HepG2 (cell line): ENCODE measurements around the gene ARRDC1. TPM values are rescaled to one million over a fixed set of nuclear protein-coding genes. Genes with fewer than 3 reads are reported as not detected.

Source experiments
- ARNT2 ChIP-seq: sonication (generic); formaldehyde crosslinking; IDR thresholded peaks from 2 replicates; pipeline ENCODE4 v1.8.0; 2022; ENCODE audit warnings: mild to moderate bottlenecking, low read depth, missing genetic modification reagents, moderate library complexity
- ATF7-NPFF ChIP-seq: sonication (generic); formaldehyde crosslinking; IDR thresholded peaks from 2 replicates; pipeline ENCODE4 v1.8.1; 2023; ENCODE audit warnings: mild to moderate bottlenecking, low read depth, missing genetic modification reagents, moderate library complexity
- FOXP1 ChIP-seq, 2 experiments: fragments of 450-650 bp in 1 of 2; IDR thresholded peaks; 2 replicates each; pipeline ENCODE4 v1.6.1; 2017 to 2018; ENCODE audit warnings: antibody characterized with exemption in 1 of 2
- HMGXB4 ChIP-seq, 2 experiments: sonication (generic) in 1 of 2; formaldehyde crosslinking in 1 of 2; IDR thresholded peaks; 2 replicates each; pipeline versions ENCODE4 v1.4.0 to v1.6.1; 2018 to 2020; ENCODE audit warnings: missing genetic modification reagents in 2 of 2, borderline replicate concordance in 1 of 2, low read depth in 1 of 2, mild to moderate bottlenecking in 1 of 2, missing biosample characterization in 1 of 2
- KDM4B ChIP-seq: sonication (generic); formaldehyde crosslinking; IDR thresholded peaks from 2 replicates; pipeline ENCODE4 v1.4.0; 2020; ENCODE audit warnings: missing genetic modification reagents
- PTBP1 ChIP-seq: fragments of 200-400 bp; formaldehyde crosslinking; IDR thresholded peaks from 2 replicates; pipeline ENCODE4 v1.6.1; 2018; ENCODE audit warnings: low read length, low read depth; ENCODE audit not compliant: poor library complexity, severe bottlenecking
- TCF12 ChIP-seq, 2 experiments: fragments of 450-650 bp in 1 of 2; sonication (generic) in 1 of 2; formaldehyde crosslinking in 1 of 2; IDR thresholded peaks; 2 replicates each; pipeline versions ENCODE4 v1.6.1 to v1.8.0; 2017 to 2022; ENCODE audit warnings: antibody characterized with exemption in 1 of 2, mild to moderate bottlenecking in 1 of 2, missing genetic modification reagents in 1 of 2, moderate library complexity in 1 of 2
- TMF1 ChIP-seq: sonication (generic); formaldehyde crosslinking; IDR thresholded peaks from 2 replicates; pipeline ENCODE4 v1.8.1; 2022; ENCODE audit warnings: low read depth, missing genetic modification reagents
- ZBTB33 ChIP-seq: sonication (generic); formaldehyde crosslinking; IDR thresholded peaks from 2 replicates; pipeline ENCODE4 v1.4.0; 2020; ENCODE audit warnings: missing genetic modification reagents
- ZFP36L2 ChIP-seq: sonication (generic); formaldehyde crosslinking; IDR thresholded peaks from 2 replicates; pipeline ENCODE4 v1.4.0; 2020; ENCODE audit warnings: missing genetic modification reagents
- ZMYM2 ChIP-seq: sonication (generic); formaldehyde crosslinking; IDR thresholded peaks from 2 replicates; pipeline ENCODE4 v1.8.0; 2022; ENCODE audit warnings: mild to moderate bottlenecking, missing genetic modification reagents
- ZNF281 ChIP-seq: sonication (generic); formaldehyde crosslinking; IDR thresholded peaks from 2 replicates; pipeline ENCODE4 v1.4.0; 2020; ENCODE audit warnings: missing genetic modification reagents, borderline replicate concordance
- ZNF383 ChIP-seq: sonication (generic); formaldehyde crosslinking; IDR thresholded peaks from 2 replicates; pipeline ENCODE4 v1.4.0; 2020; ENCODE audit warnings: missing genetic modification reagents, mild to moderate bottlenecking, borderline replicate concordance
- ZNF776 ChIP-seq: sonication (generic); formaldehyde crosslinking; IDR thresholded peaks from 2 replicates; pipeline ENCODE4 v1.4.0; 2020; ENCODE audit warnings: mild to moderate bottlenecking, missing genetic modification reagents
- polyA plus RNA-seq, 8 experiments: library from polyadenylated mRNA; depleted of rRNA in 3 of 8; stranded (reverse) in 7 of 8; unstranded in 1 of 8; fragments of >200 nt; fragmentation: Illumina TruSeq in 4 of 8; extraction: Trizol in 4 of 8; gene quantifications; 2 replicates each; pipeline versions ENCODE4 v1.2.1 to v1.2.3, GENCODE V29; 2011 to 2016; ENCODE audit warnings: low read depth in 4 of 8, missing spikeins in 1 of 8, mixed read lengths in 1 of 8; ENCODE audit not compliant: insufficient read depth in 1 of 8
- total RNA-seq, 5 experiments: library from RNA; depleted of rRNA; stranded (reverse); fragments of >200 nt; fragmentation: Illumina TruSeq; extraction: Trizol; gene quantifications; 2 replicates each; pipeline ENCODE4 v1.2.3, GENCODE V29; 2016; ENCODE audit warnings: low read depth in 1 of 5
- TF ChIP-seq, protein P1 (sequence below): sonication (generic); formaldehyde crosslinking; IDR thresholded peaks from 2 replicates; pipeline ENCODE4 v1.5.1; 2020; ENCODE audit warnings: mild to moderate bottlenecking, missing genetic modification reagents, borderline replicate concordance
- TF ChIP-seq, protein P2 (sequence below): conservative IDR thresholded peaks from 2 replicates; pipeline ENCODE4 v1.6.1; 2018; ENCODE audit warnings: missing genetic modification reagents

The ARRDC1 gene
- total and polyA plus RNA-seq, 2 of the 13 experiments (the other 11 are each of a cell fraction or from before 2014, with no cell fraction given): 21.7 to 44.4 TPM

GRCh38 chr9:137589441-137590122 is 15.9 kb upstream of the ARRDC1 start (continued):
- TF ChIP-seq FOXP1 (IDR thresholded peaks at IDR 0.05) (no peak), FOXP1 (CRISPR knock-in tag; IDR thresholded peaks at IDR 0.05) (no peak), ZFP36L2 (CRISPR knock-in tag) (no peak), KDM4B (CRISPR knock-in tag) (no peak), TCF12 (IDR thresholded peaks at IDR 0.05) (no peak), TCF12 (CRISPR knock-in tag; IDR thresholded peaks at IDR 0.05) (no peak), ZNF776 (CRISPR knock-in tag) (0 out of 2 replicates have a peak, but pooled peaks have one; percentile 42), ARNT2 (CRISPR knock-in tag) (0 out of 2 replicates have a peak, but pooled peaks have one; percentile 41), ZBTB33 (no peak), PTBP1 (no peak), ATF7-NPFF (0 out of 2 replicates have a peak, but pooled peaks have one; percentile 52), TMF1 (CRISPR knock-in tag) (no peak; the same call in 1 of the 2 replicates), ZNF383 (CRISPR knock-in tag) (no peak), ZMYM2 (CRISPR knock-in tag) (no peak), HMGXB4 (CRISPR knock-in tag; IDR thresholded peaks at IDR 0.05; ENCODE audit: borderline replicate concordance in 1 of 2, low read depth in 1 of 2) (0 out of 4 replicates have a peak, but pooled peaks of 1 of the 2 experiments have one; percentile 20), ZNF281 (CRISPR knock-in tag) (no peak)
- TF ChIP-seq, protein P1, sequence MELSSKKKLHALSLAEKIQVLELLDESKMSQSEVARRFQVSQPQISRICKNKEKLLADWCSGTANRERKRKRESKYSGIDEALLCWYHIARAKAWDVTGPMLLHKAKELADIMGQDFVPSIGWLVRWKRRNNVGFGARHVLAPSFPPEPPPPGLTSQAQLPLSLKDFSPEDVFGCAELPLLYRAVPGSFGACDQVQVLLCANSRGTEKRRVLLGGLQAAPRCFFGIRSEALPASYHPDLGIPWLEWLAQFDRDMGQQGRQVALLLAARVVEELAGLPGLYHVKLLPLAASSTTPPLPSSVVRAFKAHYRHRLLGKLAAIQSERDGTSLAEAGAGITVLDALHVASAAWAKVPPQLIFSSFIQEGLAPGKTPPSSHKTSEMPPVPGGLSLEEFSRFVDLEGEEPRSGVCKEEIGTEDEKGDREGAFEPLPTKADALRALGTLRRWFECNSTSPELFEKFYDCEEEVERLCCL (CRISPR knock-in tag): no peak
- TF ChIP-seq, protein P2, sequence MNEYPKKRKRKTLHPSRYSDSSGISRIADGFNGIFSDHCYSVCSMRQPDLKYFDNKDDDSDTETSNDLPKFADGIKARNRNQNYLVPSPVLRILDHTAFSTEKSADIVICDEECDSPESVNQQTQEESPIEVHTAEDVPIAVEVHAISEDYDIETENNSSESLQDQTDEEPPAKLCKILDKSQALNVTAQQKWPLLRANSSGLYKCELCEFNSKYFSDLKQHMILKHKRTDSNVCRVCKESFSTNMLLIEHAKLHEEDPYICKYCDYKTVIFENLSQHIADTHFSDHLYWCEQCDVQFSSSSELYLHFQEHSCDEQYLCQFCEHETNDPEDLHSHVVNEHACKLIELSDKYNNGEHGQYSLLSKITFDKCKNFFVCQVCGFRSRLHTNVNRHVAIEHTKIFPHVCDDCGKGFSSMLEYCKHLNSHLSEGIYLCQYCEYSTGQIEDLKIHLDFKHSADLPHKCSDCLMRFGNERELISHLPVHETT (CRISPR knock-in tag): no peak
